Calu3 (cell line): ENCODE data around the gene ZBTB49. TPM values are rescaled to one million over a fixed set of nuclear protein-coding genes. Genes with fewer than 3 reads are reported as not detected.

ENCODE experiments used
- BruUV-seq: library from RNA; stranded (reverse); fragments of 400-500 nt; replicated peaks from 2 replicates; lab custom pipeline; 2021; lab: Mats Ljungman, UMichigan
- CTCF ChIA-PET: fragments of 300-600 bp; sonication (Branson Sonifier 250); formaldehyde crosslinking; loops from one replicate; lab custom pipeline; 2022; ENCODE audit warnings: antibody characterized with exemption; lab: Charles Lee
- DNase-seq: peaks from one replicate; pipeline ENCODE4 v3.0.0; 2022
- H3K27ac Mint-ChIP-seq: one replicate; pipeline ENCODE4 v1.8.0; 2022; ENCODE audit warnings: mixed read lengths; ENCODE audit not compliant: unreplicated experiment
- H3K27me3 Mint-ChIP-seq: one replicate; pipeline ENCODE4 v1.8.0; 2022; ENCODE audit warnings: mixed read lengths; ENCODE audit not compliant: unreplicated experiment
- H3K36me3 Mint-ChIP-seq: one replicate; pipeline ENCODE4 v1.8.0; 2022; ENCODE audit warnings: mild to moderate bottlenecking, moderate library complexity, mixed read lengths; ENCODE audit not compliant: insufficient read depth, unreplicated experiment
- H3K4me1 Mint-ChIP-seq: one replicate; pipeline ENCODE4 v1.8.0; 2022; ENCODE audit warnings: mild to moderate bottlenecking, low read depth, mixed read lengths; ENCODE audit not compliant: unreplicated experiment
- H3K4me3 Mint-ChIP-seq: one replicate; pipeline ENCODE4 v1.8.0; 2022; ENCODE audit warnings: mild to moderate bottlenecking, low read depth, moderate library complexity, mixed read lengths; ENCODE audit not compliant: unreplicated experiment
- H3K9me3 Mint-ChIP-seq: one replicate; pipeline ENCODE4 v1.8.0; 2022; ENCODE audit warnings: low read depth, mixed read lengths; ENCODE audit not compliant: unreplicated experiment
- CTCF ChIP-seq: fragments of 200-600 bp; IDR thresholded peaks from one replicate; pipeline ENCODE4 v1.8.0; 2022; ENCODE audit warnings: antibody characterized with exemption; ENCODE audit not compliant: unreplicated experiment
- intact Hi-C: fragments of 100-400 bp; cut with micrococcal nuclease; formaldehyde crosslinking; loops from one replicate; pipeline ENCODE4 v1.10.0; 2022; ENCODE audit not compliant: unreplicated experiment
- total RNA-seq: library from RNA; stranded (reverse); gene quantifications from 2 replicates; pipeline ENCODE4 v1.2.3, GENCODE V29; 2022

ZBTB49 gene
- total RNA-seq, 1 experiment from 2014 or later: 3.3 TPM

GRCh38 chr4:4315461-4316149, 25.6 kb downstream of the ZBTB49 start:
- H3K9me3 Mint-ChIP-seq: no peaks in the 10 kb centered on the region
- H3K36me3 Mint-ChIP-seq: no peaks in the 10 kb centered on the region
- TF ChIP-seq CTCF: no peak
- H3K27me3 Mint-ChIP-seq: no peaks in the 10 kb centered on the region
- H3K27ac Mint-ChIP-seq: no peak overlapping the region
- intact Hi-C loops: no loop called here
- H3K4me3 Mint-ChIP-seq: no peak overlapping the region
- CTCF ChIA-PET: no interaction called here
- DNase-seq: no peak
- no peaks in the 10 kb centered on the region for H3K4me1 Mint-ChIP-seq
- BruUV-seq: no TSS peak

- H3K9me3 Mint-ChIP-seq: no peaks in the 10 kb centered on the region
- no TSS peak for BruUV-seq
- H3K27me3 Mint-ChIP-seq: no peaks in the 10 kb centered on the region
- no peaks in the 10 kb centered on the region for H3K36me3 Mint-ChIP-seq
- intact Hi-C loops: no loop called here
- DNase-seq: no peak
- no peak overlapping the region for H3K4me3 Mint-ChIP-seq
- no peak overlapping the region for H3K27ac Mint-ChIP-seq
- TF ChIP-seq CTCF: no peak
- no peaks in the 10 kb centered on the region for H3K4me1 Mint-ChIP-seq
- CTCF ChIA-PET: no interaction called here
These were observed 26.1 kb downstream of the ZBTB49 start for GRCh38 chr4:4316150-4316495.

- H3K4me1 Mint-ChIP-seq: no peaks in the 10 kb centered on the region
- BruUV-seq: no TSS peak
- intact Hi-C loops: no loop called here
- no peak for DNase-seq
- no peak overlapping the region for H3K4me3 Mint-ChIP-seq
- no peaks in the 10 kb centered on the region for H3K27me3 Mint-ChIP-seq
- CTCF ChIA-PET: no interaction called here
- no peak for TF ChIP-seq CTCF
- no peaks in the 10 kb centered on the region for H3K36me3 Mint-ChIP-seq
- no peaks in the 10 kb centered on the region for H3K9me3 Mint-ChIP-seq
- H3K27ac Mint-ChIP-seq: no peak overlapping the region
These were observed 27.6 kb downstream of the ZBTB49 start for GRCh38 chr4:4317496-4318232.

DNA sequence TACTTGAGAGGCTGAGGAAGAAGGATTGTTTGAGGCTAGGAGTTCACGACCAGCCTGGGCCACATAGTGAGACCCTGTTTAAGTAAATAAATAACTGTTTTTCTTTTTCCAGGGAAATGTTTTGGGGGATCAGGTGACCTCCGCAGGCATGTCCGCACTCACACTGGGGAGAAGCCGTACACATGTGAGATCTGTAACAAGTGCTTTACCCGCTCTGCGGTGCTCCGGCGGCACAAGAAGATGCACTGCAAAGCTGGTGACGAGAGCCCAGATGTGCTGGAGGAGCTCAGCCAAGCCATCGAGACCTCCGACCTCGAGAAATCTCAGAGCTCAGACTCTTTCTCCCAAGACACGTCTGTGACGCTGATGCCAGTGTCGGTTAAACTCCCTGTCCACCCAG, 30.5 kb downstream of the ZBTB49 start:
- intact Hi-C loops: no loop called here
- BruUV-seq: no TSS peak
- CTCF ChIA-PET: no interaction called here
- Mint-ChIP-seq H3K4me1 (no peaks in the 10 kb centered on the region), H3K27me3 (no peaks in the 10 kb centered on the region), H3K9me3 (no peaks in the 10 kb centered on the region), H3K36me3 (no peaks in the 10 kb centered on the region), H3K27ac (no peak overlapping the region), H3K4me3 (no peak overlapping the region)
- DNase-seq: no peak
- no peak for TF ChIP-seq CTCF
